ENCODE data around the gene PRSS50.
"Not testable (repeated sequence)": the region's sequence is repeated elsewhere in the genome, so short reads cannot be mapped to it uniquely, and the experiment has no call there.

PRSS50 gene, protein sequence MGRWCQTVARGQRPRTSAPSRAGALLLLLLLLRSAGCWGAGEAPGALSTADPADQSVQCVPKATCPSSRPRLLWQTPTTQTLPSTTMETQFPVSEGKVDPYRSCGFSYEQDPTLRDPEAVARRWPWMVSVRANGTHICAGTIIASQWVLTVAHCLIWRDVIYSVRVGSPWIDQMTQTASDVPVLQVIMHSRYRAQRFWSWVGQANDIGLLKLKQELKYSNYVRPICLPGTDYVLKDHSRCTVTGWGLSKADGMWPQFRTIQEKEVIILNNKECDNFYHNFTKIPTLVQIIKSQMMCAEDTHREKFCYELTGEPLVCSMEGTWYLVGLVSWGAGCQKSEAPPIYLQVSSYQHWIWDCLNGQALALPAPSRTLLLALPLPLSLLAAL

DNA sequence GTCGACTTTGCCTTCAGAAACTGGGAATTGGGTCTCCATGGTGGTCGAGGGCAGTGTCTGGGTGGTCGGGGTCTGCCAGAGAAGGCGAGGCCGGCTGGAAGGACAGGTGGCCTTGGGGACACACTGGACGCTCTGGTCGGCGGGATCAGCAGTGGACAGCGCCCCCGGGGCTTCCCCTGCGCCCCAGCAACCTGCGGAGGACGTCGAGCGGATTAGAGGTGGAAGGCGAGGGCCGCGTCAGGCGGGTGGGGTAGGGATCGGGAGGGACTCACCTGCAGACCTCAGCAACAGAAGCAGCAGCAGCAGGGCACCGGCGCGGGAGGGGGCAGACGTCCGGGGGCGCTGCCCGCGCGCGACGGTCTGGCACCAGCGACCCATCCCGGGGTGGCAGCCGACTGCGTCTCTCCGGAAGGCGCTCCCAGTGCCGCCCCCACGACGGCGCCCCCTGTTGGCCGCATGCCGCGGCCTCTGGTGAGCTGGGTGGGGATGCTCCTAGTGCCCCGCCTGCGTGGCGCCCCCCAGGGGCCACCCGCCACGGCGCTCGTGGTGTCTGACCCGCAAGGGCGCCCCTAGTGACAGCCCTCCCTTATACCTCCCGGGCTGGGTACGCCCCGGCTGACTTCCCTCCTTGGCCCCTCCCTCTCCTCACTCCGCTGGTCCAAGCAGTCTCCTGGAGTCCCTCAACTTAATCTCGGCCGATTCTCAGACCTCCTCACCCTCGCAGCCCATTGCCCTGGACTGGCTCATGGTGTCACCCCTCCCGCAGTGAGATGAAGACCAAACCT is at the start of gene PRSS50:
PRSS50 (minus strand) TSS at position 423 of the 785 bp plus-strand sequence; CDS start at position 378, 45 bp downstream.
- DNase-seq (ENCODE audit: low read depth in 1 of 2, low spot score in 1 of 2), result no peak

DNA sequence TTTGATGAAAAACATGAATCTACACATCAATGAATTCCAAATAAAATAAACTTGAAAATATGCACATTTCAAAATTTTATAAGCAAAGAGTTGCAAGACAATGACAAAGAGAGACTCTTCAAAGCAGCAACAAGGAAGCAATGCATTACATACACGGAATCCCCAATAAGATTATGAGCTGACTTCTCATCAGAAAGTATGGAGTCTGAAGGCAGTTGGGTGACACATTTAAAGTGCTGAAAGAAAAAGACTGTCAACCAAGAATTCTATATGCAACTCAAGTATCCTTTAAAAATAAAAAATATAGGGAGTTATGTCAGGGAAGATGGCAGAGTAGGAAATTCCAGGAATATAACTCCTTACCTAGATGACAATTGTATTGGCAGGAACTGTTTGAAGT is 46.5 kb upstream of the PRSS50 start:
- no peak for DNase-seq (ENCODE audit: low read depth in 1 of 2, low spot score in 1 of 2)

DNA sequence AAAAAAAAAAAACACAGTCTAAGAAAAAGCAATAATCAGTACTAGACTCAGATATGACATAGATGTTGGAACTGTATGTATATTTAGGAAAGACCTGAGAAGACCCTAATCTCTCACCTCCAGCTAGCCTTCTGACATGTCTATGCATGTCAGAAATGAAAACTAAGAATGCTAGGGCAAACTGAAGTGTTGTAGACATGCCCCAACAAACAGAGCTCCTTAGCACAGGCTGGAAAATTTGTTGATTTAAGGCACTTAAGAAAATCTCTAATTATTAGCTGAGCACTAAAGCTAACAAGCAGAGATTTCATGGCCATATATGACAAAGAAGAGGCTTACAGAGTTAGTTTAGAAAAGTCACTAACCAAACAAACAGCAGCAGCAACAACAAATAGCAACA is 45.5 kb upstream of the PRSS50 start:
- no peak for DNase-seq (ENCODE audit: low read depth in 1 of 2, low spot score in 1 of 2)

DNA sequence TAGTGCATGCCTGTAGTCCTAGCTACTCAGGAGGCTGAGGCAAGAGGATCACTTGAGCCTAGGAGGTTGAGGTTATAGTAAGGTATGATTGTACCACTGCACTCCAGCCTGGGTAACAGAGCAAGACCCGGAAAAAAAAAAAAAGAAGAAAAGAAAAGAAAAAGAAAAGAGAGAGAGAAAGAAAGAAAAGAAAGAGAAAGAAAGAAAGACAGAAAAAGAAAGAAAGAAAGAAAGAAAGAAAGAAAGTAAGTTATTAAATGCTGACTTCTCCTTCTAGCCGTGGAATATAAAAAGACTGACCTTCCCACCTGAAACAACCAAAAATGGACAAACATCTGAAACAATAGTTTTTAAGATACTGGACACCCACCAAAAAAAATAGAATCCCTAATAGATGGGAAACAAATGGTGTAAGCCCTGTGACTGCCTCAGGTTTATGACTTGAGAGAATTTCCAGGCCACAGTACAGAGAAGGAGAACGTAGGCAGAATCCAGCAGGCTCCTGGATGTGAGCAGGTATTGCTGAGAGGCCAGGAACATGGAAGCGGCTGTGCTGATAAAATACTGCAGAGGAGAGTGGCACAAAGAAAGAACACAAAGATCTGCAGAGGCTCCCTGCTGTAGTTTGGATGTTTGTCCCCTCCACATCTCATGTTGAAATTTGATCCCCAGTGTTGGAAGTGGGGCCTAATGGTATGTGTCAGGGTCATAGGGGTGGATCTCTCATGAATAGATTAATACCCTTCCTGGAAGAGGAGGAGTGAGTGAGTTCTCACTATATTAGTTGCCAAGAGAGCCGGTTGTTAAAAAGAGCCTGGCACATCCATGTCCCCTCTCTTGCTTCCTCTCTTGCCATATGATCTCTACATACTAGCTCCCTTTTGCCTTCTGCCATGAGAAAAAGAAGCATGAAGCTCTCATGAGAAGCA is 41.8 kb upstream of the PRSS50 start:
- DNase-seq (ENCODE audit: low read depth in 1 of 2, low spot score in 1 of 2), result no peak

DNA sequence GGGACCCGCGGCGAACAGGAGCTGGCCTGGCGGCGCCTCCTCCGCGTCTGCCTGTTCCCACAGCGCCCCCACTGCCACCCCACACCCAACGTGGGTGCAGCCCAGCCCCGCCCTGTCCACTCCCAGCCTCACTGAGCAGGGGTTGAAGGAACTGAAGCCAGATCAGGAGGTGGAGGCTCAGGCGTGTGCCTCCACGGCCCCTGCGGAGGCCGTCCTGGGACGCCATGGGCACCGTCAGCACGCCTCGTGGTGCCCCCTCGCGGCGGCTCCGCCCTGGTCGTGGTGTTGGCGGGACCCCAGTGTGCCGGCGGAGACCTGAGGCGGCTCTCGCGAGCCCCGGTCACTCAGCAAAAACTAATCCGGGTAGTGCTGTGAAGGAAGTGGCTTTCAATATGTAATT is 39.0 kb upstream of the PRSS50 start:
- DNase-seq (ENCODE audit: low read depth in 1 of 2, low spot score in 1 of 2), result no peak

DNA sequence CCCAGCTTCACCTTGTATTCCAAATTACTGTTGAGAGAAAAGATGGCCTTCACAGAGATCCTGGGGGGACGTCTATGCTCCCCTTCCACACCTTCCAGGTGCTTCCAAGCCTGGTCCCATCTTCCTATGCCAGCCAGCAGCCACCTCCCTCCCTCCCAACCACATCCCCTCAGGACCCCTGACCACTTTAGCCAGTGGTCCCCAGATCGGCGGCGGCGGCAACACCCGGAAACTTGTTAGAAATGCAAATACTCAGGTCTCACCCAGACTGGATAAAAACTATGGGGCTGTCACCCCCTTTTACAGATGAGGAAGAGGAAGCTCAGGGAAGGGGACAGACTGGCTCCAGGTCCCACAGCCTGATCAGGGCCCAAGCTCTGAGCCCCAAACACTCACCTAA is 38.0 kb upstream of the PRSS50 start:
- DNase-seq (ENCODE audit: low read depth in 1 of 2, low spot score in 1 of 2), result no peak

DNA sequence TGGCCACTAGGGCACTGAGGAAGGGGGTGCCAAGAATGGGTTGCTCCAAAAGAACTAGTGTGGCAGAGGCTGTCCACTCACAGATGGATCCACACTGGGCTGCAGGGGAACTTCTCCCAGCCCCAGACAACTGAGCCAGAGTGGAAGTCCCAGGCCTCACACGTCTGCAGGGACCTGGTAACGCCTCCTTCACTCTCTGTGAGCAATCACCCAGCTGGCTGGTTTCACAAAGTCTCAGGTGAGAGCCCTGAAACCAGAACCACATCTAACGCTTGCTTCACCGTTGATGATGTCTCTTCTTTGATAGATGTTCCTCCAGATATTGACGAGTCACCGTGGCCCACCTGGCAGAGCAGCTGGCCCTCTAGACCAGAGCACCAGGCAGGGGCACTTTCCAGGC is 35.5 kb upstream of the PRSS50 start:
- DNase-seq (ENCODE audit: low read depth in 1 of 2, low spot score in 1 of 2), result not testable (repeated sequence)

DNA sequence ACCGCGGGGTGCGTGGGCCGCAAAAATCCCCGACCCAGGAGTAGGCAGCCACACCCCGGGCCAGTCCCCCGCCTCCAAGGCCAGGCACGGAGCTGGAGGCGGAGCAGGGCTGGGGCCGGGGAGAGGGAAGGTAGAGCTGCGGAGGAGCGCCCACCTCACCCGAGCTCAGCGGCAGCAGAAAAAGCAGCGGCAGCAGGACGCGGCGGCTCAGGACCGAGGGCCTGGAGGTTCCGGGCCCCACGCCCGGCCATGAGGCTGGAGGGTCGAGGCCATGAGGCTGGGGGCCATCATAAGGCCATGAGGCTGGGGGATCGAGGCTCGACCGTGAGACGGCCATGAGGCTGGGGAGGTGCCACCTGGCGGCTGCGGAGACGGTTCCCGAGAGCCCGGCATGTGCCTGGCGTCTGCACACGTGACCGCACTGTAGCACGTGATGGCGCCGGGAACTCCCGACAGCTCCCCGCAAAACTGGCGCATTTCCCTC is 32.9 kb upstream of the PRSS50 start:
- DNase-seq (ENCODE audit: low read depth in 1 of 2, low spot score in 1 of 2), result no peak

DNA sequence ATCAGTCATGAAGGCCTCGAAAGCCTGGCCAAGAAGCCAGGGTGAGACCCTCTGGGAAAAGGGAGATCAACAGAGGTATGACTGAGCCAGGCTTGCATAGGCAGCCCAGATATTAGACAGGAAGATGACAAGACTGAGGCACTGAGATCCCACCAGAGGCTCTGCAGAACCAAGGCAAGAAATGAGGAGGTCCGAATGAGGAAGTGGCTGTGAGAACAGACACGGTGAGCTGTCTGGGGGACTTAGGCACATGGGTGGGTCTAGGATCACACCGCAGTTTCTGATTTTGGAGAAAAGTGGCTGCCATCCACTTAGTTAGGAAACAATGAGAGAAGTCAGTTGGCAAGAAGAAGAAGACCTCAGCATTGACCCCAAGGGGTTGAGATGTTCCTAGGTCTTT is 31.5 kb upstream of the PRSS50 start:
- DNase-seq (ENCODE audit: low read depth in 1 of 2, low spot score in 1 of 2), result no peak

DNA sequence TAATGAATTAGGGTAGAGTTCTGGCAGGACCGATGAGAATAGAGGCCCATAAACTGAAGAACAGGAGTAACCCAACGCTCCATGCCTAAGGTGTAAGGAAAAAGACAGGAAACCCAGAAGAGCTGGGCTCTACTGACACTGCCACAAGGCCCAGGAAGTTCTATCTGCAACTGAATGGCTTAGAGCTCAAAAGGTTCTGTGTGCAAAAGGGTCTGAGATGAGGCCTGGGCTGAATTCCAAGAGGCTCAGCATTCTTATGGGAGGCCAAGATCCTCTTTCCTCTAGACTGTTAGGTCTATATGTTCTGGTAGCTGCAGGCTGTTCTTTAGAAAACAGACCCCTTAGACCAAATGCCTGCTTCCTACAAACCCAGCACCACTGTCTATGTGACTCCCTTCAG is 30.5 kb upstream of the PRSS50 start:
- no peak for DNase-seq (ENCODE audit: low read depth in 1 of 2, low spot score in 1 of 2)

DNA sequence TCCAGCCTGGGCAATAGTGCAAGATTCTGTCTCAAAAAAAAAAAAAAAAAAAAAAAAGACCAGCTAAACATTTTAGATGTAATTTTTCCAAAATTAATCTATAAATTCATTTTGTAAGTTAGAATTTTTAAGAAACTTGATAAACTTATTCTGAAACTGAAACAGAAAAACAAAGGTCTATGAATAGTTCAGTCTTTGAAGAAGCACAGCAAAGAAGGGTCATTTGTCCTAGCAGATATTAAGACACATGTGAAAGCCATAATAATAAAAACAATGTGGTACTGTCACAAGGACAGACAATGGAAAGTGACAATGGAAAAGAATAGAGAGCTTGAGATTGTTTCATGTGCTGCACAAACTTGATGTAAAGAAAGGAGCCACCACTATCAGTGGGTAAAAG is 29.0 kb upstream of the PRSS50 start:
- DNase-seq (ENCODE audit: low read depth in 1 of 2, low spot score in 1 of 2), result no peak

DNA sequence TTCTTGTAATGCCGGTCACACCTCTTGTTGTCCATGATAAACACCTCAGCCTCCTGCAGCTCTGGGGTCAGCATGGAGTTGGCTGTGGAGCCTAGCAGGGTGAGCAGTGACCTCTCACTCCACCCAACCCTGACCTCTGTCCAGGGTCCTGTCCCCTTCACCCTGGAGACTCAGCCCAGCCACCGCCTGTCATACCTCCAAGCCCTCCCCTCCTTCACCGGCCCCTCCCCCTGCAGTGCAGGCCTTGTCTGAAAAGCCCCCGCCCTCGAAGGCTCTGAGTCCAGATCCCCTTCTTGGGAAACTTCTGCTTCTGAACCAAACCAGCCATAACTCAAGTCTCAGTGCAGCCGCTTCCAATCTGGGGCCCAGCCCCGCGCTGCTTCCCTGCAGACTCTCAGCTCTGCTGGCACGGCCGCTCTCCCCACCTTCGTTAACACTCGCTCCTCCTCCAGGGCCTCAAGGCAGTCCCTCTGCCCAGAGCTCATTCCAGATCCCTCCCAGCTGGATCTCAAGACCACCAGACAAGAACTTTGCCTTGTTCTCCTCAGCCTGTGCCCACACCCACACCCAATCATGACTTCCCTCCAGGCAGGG is 25.4 kb upstream of the PRSS50 start:
- no peak for DNase-seq (ENCODE audit: low read depth in 1 of 2, low spot score in 1 of 2)

DNA sequence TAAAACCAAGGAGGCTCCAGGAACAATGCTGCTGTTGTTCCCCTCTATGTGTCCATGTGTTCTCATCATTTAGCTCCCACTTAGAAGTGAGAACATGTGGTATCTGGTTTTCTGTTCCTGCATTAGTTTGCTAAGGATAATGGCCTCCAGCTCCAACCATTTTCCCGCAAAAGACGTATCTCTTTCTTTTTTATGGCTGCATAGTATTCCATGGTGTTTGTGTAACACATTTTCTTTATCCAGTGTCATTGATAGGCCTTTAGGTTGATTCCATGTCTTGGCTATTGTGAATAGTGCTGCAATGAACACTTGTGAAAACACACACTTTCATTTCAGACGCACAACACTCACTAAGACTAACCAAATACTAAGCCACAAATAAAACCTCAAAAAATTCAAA is 21.9 kb upstream of the PRSS50 start:
- DNase-seq (ENCODE audit: low read depth in 1 of 2, low spot score in 1 of 2), result not testable (repeated sequence)

DNA sequence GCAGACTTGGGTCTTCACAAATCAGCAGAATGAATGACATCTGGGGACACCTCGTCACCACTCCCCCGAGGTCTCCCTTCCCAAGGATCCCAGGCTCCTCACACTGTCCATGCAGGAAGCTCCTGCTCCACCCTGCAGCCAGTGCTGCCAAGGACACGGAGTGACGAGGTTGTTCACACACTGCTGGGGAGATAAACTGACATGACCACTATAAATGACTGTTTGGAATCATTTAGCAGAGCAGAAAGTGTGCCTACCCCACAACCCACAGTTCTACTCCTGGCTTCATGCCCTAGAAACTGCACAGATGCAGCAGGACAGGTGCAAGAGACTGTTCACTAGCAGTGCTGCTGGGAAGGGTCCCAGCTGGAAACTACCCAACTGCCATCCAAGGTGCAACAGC is 19.7 kb upstream of the PRSS50 start:
- DNase-seq (ENCODE audit: low read depth in 1 of 2, low spot score in 1 of 2), result no peak

DNA sequence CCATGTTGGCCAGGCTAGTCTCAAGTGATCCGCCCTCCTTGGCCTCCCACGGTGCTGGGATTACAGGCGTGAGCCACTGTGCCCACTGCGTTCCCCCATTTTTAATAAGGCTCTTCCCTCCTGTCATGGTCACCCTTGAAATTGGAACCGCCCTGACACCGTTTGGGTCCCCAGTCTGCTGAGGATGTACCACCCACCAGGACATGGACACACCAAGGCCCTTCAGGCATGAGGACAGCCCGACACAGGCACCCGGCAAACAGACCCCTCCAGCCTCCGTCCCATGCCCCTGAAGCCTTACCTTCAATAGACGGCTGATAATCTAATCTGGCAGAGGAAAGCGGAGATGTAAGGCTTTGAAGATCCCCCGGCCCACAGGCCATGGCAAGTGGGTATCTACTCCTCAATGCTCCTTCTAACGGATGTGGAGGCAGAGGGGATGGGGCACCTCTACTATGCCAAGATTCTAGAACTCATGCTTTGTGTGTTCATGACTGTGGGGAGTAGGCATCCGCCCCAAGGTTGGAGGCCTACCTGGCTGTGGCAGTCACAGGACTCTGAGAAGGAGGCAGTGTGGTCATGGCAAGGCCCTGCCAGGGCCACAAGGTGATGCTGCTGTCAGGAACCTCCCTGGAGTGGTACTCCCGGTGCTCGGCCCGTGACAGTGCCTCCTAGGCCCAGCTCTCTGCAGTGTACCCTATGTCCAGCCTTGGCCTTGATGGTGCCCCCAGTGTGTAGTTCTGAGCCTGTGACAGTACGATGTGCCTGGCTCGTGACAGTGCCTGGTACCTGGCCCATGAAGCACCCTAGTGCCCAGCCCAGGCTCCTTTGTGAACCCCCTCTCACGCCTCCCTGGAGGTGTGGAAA is 18.6 kb upstream of the PRSS50 start:
- no peak for DNase-seq (ENCODE audit: low read depth in 1 of 2, low spot score in 1 of 2)

DNA sequence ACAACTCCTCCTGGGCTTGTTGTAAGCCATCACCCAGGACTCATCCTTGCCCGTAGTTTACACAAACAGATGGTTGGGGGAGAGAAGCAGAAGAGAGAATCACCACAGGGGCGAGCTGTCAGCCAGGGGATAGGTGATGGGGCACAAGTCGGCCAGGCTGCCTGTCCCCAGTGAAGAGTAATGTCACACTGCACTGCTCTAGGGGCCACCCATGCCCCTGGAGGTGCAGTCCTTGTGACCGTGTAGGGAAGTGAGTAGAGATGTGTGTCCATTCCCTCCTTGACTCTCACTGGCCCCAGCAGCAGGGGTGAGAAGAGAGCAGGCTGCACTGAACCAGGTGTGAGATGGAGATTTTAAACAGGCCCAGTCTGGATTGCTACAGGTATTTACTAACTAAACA is 17.1 kb upstream of the PRSS50 start:
- DNase-seq (ENCODE audit: low read depth in 1 of 2, low spot score in 1 of 2), result no peak

DNA sequence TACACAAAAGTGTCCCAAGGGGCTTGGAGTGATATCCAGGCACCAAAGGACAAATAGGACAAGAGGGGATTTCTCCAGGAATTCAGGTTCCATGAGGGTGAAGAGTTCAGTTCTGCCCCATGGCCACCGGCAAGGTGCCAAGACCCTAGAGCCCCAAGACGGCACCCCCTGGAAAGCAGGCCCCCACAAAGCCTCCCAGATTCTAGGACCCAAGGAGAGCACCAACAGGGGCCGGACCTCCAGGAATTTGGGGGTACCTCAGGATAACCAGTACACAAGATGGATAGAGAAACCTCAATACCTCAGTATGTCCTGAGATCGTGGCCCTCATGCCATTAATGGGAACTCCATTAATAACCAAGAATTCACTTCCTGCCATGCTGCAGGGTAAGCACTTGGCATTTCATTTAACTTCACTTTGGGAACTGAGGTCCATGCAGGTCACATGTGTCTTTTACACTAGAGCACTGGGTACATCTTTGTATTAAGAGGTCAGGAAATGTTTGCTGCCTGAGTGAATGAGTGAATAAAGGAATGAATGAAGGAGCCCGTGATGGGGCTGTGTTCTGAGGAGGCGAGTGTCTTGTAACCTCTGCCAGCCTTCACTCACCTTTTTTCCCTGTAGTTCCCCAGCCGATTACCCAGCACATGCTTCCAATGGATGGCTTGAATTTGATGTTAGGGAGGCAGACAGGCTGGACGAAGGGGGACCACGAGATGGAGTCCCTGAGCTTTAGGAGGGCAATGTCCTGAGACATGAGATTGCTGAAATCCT is 15.5 kb upstream of the PRSS50 start:
- DNase-seq (ENCODE audit: low read depth in 1 of 2, low spot score in 1 of 2), result no peak

DNA sequence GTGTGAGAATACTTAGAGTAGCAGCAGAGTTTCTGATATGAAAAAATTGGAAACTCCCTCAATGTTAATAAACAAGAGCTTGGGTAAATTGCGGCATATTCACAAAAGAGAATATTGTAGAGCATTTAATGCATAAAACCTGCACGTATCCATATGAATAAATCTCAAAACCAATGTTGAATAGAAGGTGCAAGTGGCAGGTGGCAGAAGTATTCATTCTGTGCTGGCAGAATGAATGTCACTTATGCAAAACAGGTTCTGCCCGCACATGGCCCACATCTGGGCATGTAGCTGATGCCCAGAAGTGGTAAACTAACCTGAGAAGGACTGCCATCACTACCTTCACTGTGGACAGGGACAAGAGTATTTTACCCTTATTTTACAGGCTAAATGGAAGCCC is 14.1 kb upstream of the PRSS50 start:
- DNase-seq (ENCODE audit: low read depth in 1 of 2, low spot score in 1 of 2), result no peak

DNA sequence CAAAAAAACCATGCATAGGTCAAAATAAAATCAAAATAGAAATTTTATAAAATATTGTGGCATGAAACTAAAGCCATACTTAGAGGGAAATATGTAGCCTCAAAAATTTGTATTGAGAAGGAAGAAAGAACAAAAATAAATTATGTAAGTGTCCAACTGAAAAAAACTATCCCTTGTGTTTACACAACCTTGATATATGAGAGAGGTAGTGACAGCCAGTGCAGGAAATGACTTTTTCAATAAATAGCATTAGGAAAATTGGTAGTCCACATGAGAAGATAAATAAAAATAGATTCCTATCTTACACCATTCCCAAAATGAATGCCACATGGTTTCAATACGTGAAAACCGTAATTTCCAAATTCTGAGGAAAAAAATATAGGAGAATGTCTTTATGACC is 13.2 kb upstream of the PRSS50 start:
- no peak for DNase-seq (ENCODE audit: low read depth in 1 of 2, low spot score in 1 of 2)
